ENCODE data around the gene UBR1.

DNA sequence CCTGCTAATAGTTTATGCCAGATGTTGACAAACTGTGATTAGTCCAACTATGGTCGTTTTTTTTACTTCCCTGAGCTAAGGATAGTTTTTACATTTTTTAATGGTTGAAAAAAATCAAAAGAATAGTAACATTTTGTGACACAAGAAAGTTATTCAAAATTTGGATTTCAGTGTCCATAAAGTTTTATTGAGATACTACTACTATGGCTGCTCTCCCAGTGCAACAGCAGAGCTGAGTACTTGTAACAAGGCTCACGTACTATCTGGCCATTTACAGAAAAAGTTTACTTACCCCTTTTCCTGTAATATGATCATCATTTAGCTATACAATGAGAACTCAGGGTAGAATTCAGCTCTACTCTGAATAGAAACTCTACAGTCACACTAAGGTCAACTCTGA is 16.0 kb upstream of the UBR1 start:
- TF ChIP-seq, protein P1, sequence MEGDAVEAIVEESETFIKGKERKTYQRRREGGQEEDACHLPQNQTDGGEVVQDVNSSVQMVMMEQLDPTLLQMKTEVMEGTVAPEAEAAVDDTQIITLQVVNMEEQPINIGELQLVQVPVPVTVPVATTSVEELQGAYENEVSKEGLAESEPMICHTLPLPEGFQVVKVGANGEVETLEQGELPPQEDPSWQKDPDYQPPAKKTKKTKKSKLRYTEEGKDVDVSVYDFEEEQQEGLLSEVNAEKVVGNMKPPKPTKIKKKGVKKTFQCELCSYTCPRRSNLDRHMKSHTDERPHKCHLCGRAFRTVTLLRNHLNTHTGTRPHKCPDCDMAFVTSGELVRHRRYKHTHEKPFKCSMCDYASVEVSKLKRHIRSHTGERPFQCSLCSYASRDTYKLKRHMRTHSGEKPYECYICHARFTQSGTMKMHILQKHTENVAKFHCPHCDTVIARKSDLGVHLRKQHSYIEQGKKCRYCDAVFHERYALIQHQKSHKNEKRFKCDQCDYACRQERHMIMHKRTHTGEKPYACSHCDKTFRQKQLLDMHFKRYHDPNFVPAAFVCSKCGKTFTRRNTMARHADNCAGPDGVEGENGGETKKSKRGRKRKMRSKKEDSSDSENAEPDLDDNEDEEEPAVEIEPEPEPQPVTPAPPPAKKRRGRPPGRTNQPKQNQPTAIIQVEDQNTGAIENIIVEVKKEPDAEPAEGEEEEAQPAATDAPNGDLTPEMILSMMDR (IDR thresholded peaks at IDR 0.05) = no peak
- TF ChIP-seq POLR2AphosphoS5 (IDR thresholded peaks at IDR 0.05) = no peak
- no peak for TF ChIP-seq POLR2A (IDR thresholded peaks at IDR 0.05)
